Left lung (tissue), 10 donors: ENCODE results near the gene CALML5. TPM values are rescaled to one million over a fixed set of nuclear protein-coding genes. Genes with fewer than 3 reads are reported as not detected.
A peak's percentile ranks its signal among the peaks of the same experiment; 100 is the strongest.

ENCODE experiments used
- ATAC-seq: fragments of 200-7000 bp; cut with Tn5 transposase; one replicate; pipeline ENCODE4 v1.9.1; 2020; ENCODE audit warnings: moderate library complexity
- DNase-seq, 4 donors: peaks; one replicate each; pipeline ENCODE4 v3.0.0-alpha.2; 2013 to 2020
- H3K27ac ChIP-seq, 2 donors: fragments of 200-600 bp; sonication (generic) in 1 of 2; one replicate each; pipeline versions ENCODE4 v1.5.0 to v1.8.0; 2020 to 2021
- H3K27me3 ChIP-seq, 2 donors: fragments of 200-600 bp; sonication (generic) in 1 of 2; one replicate each; pipeline versions ENCODE4 v1.5.0 to v1.8.0; 2020 to 2021
- H3K36me3 ChIP-seq, 2 donors: fragments of 200-600 bp; sonication (generic) in 1 of 2; one replicate each; pipeline versions ENCODE4 v1.5.0 to v1.8.0; 2020 to 2021
- H3K4me1 ChIP-seq, 2 donors: fragments of 200-600 bp; one replicate each; pipeline ENCODE4 v1.8.0; 2021
- H3K4me3 ChIP-seq, 2 donors: fragments of 200-600 bp; sonication (generic) in 1 of 2; one replicate each; pipeline versions ENCODE4 v1.5.0 to v1.8.0; 2020 to 2021; ENCODE audit warnings: mild to moderate bottlenecking in 1 of 2
- H3K9me3 ChIP-seq, 2 donors: fragments of 200-600 bp; sonication (generic) in 1 of 2; one replicate each; pipeline versions ENCODE4 v1.5.0 to v1.8.0; 2020 to 2021
- intact Hi-C, 2 donors: fragments of 100-400 bp; cut with DNase I; formaldehyde crosslinking; loops; one replicate each; pipeline versions ENCODE4 v1.11.2 to v1.14.2; 2022
- polyA plus RNA-seq, 6 donors: library from polyadenylated mRNA; unstranded; fragments of 120-200 nt; gene quantifications; one replicate each; pipeline ENCODE4 v1.2.1, GENCODE V29; 2013; ENCODE audit not compliant: insufficient read length in 6 of 6
- total RNA-seq, 2 donors: library from RNA; stranded (reverse); fragmentation: NEBNext Ultra II Directional; extraction: Animal tissue kit (Norgen Biotek cat#: 25700); gene quantifications; one replicate each; pipeline ENCODE4 v1.2.1, GENCODE V29; 2021
- TF ChIP-seq, protein P1 (sequence below), 2 donors: fragments of 200-600 bp; sonication (generic) in 1 of 2; IDR thresholded peaks; one replicate each; pipeline versions ENCODE4 v1.5.0 to v1.8.0; 2021; ENCODE audit warnings: antibody characterized with exemption in 2 of 2
- donor health status: DM: no; HTN: yes; CAD: no.
- donor health status: DM: no; HTN: no; CAD: no.

Gene CALML5
- total and polyA plus RNA-seq, 8 donors = not detected

DNA sequence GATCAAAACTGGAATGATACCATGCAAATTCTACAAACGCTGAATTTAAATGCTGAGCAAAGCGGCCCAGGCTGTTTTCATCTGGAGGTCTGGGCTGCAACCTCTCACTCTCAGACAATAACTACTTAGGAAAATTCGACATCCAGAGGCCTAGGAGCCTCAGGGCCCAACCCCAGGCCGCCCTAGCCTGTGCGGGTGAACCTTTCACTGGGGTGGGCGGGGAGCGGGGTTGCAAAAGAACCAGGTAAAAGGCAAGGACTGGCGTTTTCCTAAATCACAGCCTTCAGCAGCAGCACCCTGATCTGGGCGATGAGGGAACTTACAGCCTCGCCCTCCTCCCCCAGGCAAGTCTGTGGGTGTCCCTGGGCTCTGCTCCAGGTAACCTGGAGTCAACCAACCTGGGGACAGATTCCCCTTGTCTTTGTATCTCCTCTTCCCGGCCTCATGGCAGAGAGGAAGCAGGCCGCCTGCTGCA lies 33.4 kb downstream of the CALML5 start:
- no peak for ATAC-seq
- intact Hi-C loops = no loop called here
- Histone ChIP-seq H3K27me3 (no peaks in the 10 kb centered on the region), H3K27ac (peak overlapping the region; percentile 41 to 76), H3K4me1 (peaks cover 0 to 13% of the 10 kb centered on the region in 2 donors), H3K36me3 (no peaks in the 10 kb centered on the region), H3K9me3 (no peaks in the 10 kb centered on the region), H3K4me3 (no peak overlapping the region)
- DNase-seq = no peak
- TF ChIP-seq, protein P1, sequence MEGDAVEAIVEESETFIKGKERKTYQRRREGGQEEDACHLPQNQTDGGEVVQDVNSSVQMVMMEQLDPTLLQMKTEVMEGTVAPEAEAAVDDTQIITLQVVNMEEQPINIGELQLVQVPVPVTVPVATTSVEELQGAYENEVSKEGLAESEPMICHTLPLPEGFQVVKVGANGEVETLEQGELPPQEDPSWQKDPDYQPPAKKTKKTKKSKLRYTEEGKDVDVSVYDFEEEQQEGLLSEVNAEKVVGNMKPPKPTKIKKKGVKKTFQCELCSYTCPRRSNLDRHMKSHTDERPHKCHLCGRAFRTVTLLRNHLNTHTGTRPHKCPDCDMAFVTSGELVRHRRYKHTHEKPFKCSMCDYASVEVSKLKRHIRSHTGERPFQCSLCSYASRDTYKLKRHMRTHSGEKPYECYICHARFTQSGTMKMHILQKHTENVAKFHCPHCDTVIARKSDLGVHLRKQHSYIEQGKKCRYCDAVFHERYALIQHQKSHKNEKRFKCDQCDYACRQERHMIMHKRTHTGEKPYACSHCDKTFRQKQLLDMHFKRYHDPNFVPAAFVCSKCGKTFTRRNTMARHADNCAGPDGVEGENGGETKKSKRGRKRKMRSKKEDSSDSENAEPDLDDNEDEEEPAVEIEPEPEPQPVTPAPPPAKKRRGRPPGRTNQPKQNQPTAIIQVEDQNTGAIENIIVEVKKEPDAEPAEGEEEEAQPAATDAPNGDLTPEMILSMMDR (IDR thresholded peaks at IDR 0.05) = no peak

DNA sequence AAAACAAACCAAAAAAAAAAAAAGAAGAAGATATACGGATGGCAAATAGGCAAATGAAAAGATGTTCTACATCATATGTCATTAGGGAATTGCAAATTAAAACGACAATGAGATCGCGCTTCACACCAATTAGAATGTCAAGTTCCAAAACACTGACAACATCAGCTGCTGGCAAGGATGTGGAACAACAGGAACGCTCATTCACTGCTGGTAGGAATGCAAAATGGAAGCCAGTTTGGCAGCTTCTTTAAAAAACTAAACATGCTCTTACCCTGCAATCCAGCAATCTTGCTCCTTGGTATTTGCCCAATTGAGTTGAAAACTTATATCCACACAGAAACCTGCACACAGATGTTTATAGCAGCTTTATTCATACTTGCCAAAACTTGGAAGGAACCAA lies 34.8 kb downstream of the CALML5 start:
- TF ChIP-seq, protein P1 (IDR thresholded peaks at IDR 0.05) = no peak
- intact Hi-C loops = no loop called here
- Histone ChIP-seq H3K36me3 (peaks cover 0 to 7% of the 10 kb centered on the region in 2 donors), H3K9me3 (no peaks in the 10 kb centered on the region), H3K27me3 (no peaks in the 10 kb centered on the region), H3K27ac (no peak overlapping the region), H3K4me1 (peaks cover 0 to 13% of the 10 kb centered on the region in 2 donors), H3K4me3 (no peak overlapping the region)
- DNase-seq (no peak), ATAC-seq (no peak)

DNA sequence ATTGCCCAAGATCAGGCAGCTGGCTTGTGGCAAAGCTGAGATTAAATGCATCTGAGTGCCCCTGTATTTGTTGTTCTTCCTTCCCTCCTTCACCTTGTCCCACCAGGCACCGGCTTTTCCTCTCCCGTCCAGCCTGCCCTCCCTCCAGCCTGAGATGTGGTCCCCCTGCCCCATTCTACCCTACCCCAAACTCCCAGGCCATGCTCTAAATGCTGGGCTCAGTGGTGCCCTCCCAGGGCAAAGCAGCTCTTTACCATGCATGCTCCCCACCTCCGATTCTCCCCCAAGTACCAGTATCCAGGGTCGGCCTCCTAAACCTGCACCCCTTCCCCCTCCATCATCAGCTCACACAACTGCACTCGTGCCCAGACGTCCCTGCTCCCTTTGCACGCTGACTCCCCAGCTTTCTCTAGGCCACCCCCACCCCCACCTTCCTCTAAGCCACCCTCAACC lies 36.5 kb downstream of the CALML5 start:
- Histone ChIP-seq H3K9me3 (no peaks in the 10 kb centered on the region), H3K4me3 (no peak overlapping the region), H3K4me1 (peaks cover 0 to 13% of the 10 kb centered on the region in 2 donors), H3K36me3 (peaks cover 0 to 14% of the 10 kb centered on the region in 2 donors), H3K27me3 (no peaks in the 10 kb centered on the region), H3K27ac (no peak overlapping the region)
- ATAC-seq (no peak), DNase-seq (no peak)
- intact Hi-C loops = no loop called here
- TF ChIP-seq, protein P1 (IDR thresholded peaks at IDR 0.05) = no peak

DNA sequence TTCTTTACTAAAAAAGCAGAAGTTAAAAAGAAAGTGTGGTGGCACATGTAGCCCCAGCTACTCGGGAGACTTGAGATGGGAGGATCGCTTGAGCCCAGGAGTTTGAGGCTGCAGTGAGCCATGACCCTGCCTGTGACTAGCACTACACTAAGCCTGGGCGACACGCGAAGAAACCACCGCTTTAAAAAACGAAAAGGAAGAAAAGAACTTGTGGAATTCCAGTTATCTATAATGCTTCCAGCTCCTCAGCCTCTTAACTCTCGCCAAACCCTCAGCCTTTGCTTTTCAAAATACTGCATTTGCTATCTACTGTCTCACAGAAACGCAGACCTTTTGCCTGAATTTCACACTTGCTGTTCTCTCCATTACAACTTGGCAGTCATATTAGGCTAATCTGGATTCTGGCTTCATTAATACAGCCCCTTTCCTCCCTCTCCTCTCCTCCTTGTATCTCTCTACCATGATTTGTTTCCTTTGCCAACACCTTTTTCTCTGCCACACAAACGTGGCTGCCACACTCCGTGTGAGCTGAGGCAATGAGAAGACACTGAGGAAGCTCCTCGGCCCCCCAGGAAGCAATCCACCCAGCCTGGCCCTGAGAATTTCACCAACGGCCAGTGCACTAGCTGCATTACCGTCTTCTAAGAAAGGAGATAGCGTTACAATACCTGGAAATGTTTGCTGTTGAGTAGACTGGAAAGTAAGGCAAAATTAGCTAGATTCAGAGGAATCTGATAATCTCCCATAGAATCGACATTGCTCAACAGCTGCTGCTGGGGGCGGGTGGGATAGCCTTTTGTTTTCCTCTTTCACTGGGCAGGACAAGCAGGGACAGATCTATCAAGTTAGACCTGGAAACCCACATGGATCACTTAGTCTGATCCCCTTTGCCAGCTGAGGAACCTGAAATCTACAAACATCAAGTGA lies 37.2 kb downstream of the CALML5 start:
- intact Hi-C loops = no loop called here
- DNase-seq = no peak
- H3K27me3 ChIP-seq = no peaks in the 10 kb centered on the region
- ATAC-seq = no peak
- H3K4me3 ChIP-seq = no peak overlapping the region
- TF ChIP-seq, protein P1 (IDR thresholded peaks at IDR 0.05) = no peak
- H3K9me3 ChIP-seq = no peaks in the 10 kb centered on the region
- H3K27ac ChIP-seq = peak overlapping the region in 1 of 2 donors; percentile 13
- peaks cover 0 to 18% of the 10 kb centered on the region in 2 donors for H3K36me3 ChIP-seq
- H3K4me1 ChIP-seq = peaks cover 0 to 13% of the 10 kb centered on the region in 2 donors

DNA sequence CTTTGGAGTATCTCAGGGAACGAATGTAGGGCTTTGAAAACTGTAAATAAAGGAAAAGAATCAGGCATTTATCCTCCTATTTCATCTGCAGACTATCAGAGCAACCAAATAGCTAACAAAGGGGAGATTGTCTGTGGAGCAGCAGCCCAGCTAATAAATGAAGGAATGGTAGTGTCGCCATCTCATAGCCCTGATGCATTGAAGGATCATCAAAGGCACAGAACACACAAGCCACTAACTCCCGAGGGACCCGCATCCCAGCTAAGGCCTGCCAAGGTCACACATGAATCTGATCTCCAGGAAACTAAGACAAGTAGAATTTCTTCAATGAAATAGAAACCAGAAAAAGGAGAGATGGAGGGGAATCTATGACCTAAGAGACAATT lies 38.2 kb downstream of the CALML5 start:
- Histone ChIP-seq H3K27ac (no peak overlapping the region), H3K27me3 (no peaks in the 10 kb centered on the region), H3K4me1 (peaks cover 0 to 10% of the 10 kb centered on the region in 2 donors), H3K9me3 (no peaks in the 10 kb centered on the region), H3K36me3 (peaks cover 0 to 27% of the 10 kb centered on the region in 2 donors), H3K4me3 (no peak overlapping the region)
- intact Hi-C loops = no loop called here
- no peak for ATAC-seq
- TF ChIP-seq, protein P1 (IDR thresholded peaks at IDR 0.05) = no peak
- no peak for DNase-seq
